H1 (cell line): ENCODE data around the gene BCKDHB. TPM values are rescaled to one million over a fixed set of nuclear protein-coding genes. Genes with fewer than 3 reads are reported as not detected.

Experiments used
- CTCF ChIA-PET: fragments of 300-600 bp; sonication (Branson Sonifier 250); formaldehyde crosslinking; loops from one replicate; lab custom pipeline; 2021; ENCODE audit not compliant: partially characterized antibody; lab: Charles Lee
- POLR2A ChIA-PET: fragments of 300-600 bp; sonication (Branson Sonifier 250); formaldehyde crosslinking; loops from one replicate; lab custom pipeline; 2021; ENCODE audit warnings: inconsistent platforms; ENCODE audit not compliant: partially characterized antibody; lab: Charles Lee
- DNase-seq, 2 experiments: peaks; one replicate each; pipeline versions ENCODE4 v3.0.0 to v3.0.0-alpha.2; 2010 to 2022; ENCODE audit warnings: low spot score in 2 of 2, low read depth in 1 of 2, mixed read lengths in 1 of 2
- FAIRE-seq: peaks from 2 replicates; lab custom pipeline; 2011; peaks lifted over from hg19 to GRCh38; lab: Jason Lieb, UNC
- H2AFZ ChIP-seq: 2 replicates; pipeline ENCODE4 v1.8.1; 2012; ENCODE audit warnings: low read length, inconsistent platforms
- H2AK5ac ChIP-seq: 2 replicates; pipeline ENCODE4 v1.6.1; 2013; ENCODE audit warnings: low read depth, low read length
- H2BK120ac ChIP-seq: replicated peaks from 2 replicates; pipeline ENCODE3; 2013; ENCODE audit warnings: low read depth, low read length, inconsistent platforms
- H2BK12ac ChIP-seq: 2 replicates; pipeline ENCODE4 v1.6.1; 2013; ENCODE audit warnings: low read depth, low read length
- H2BK15ac ChIP-seq: 2 replicates; pipeline ENCODE4 v1.6.1; 2013; ENCODE audit warnings: low read length
- H2BK20ac ChIP-seq: 2 replicates; pipeline ENCODE4 v1.6.1; 2013; ENCODE audit warnings: low read length
- H2BK5ac ChIP-seq: 2 replicates; pipeline ENCODE4 v1.6.1; 2013; ENCODE audit warnings: low read depth, low read length
- H3K14ac ChIP-seq: 2 replicates; pipeline ENCODE4 v1.6.1; 2013; ENCODE audit warnings: inconsistent platforms; ENCODE audit not compliant: insufficient read length
- H3K18ac ChIP-seq: 2 replicates; pipeline ENCODE4 v1.6.1; 2013; ENCODE audit warnings: low read length; ENCODE audit errors: extremely low read depth
- H3K23ac ChIP-seq: 2 replicates; pipeline ENCODE4 v1.6.1; 2013; ENCODE audit warnings: inconsistent platforms; ENCODE audit not compliant: insufficient read length
- H3K23me2 ChIP-seq: 2 replicates; pipeline ENCODE4 v1.6.1; 2013; ENCODE audit warnings: low read depth, low read length
- H3K27ac ChIP-seq: 2 replicates; pipeline ENCODE4 v1.6.1; 2011; ENCODE audit warnings: low read depth, low read length, inconsistent platforms
- H3K27me3 ChIP-seq, 4 experiments: replicated peaks in 1 of 4; 1 replicate in 1 of 4; 2 replicates in 3 of 4; pipeline versions ENCODE4 v1.6.1 to v1.8.1; 2011 to 2013; ENCODE audit warnings: low read length in 3 of 4, mild to moderate bottlenecking in 3 of 4, inconsistent platforms in 2 of 4, mixed read lengths in 2 of 4, moderate library complexity in 1 of 4; ENCODE audit not compliant: control insufficient read depth in 3 of 4, insufficient read depth in 3 of 4; ENCODE audit errors: extremely low read depth in 1 of 4
- H3K36me3 ChIP-seq, 4 experiments: 2 replicates each; pipeline versions ENCODE4 v1.6.1 to v1.8.1; 2011 to 2013; ENCODE audit warnings: mild to moderate bottlenecking in 4 of 4, low read length in 3 of 4, moderate library complexity in 2 of 4, control low read depth in 1 of 4, inconsistent platforms in 1 of 4; ENCODE audit not compliant: insufficient read depth in 4 of 4, control insufficient read depth in 2 of 4
- H3K4ac ChIP-seq: replicated peaks from 2 replicates; pipeline ENCODE3; 2013; ENCODE audit warnings: low read length, low read depth, mixed read lengths, inconsistent platforms; ENCODE audit not compliant: insufficient read length
- H3K4me1 ChIP-seq, 4 experiments: replicated peaks in 1 of 4; 1 replicate in 1 of 4; 2 replicates in 3 of 4; pipeline versions ENCODE4 v1.6.1 to v1.8.1; 2011 to 2013; ENCODE audit warnings: low read length in 3 of 4, inconsistent platforms in 2 of 4, mixed read lengths in 1 of 4; ENCODE audit not compliant: insufficient read depth in 4 of 4, control insufficient read depth in 3 of 4
- H3K4me2 ChIP-seq, 2 experiments: 2 replicates each; pipeline versions ENCODE4 v1.6.1 to v1.8.1; 2011 to 2013; ENCODE audit warnings: low read depth in 2 of 2, low read length in 2 of 2, control low read depth in 1 of 2, inconsistent platforms in 1 of 2, mild to moderate bottlenecking in 1 of 2; ENCODE audit not compliant: insufficient read depth in 1 of 2
- H3K4me3 ChIP-seq, 4 experiments: fragments of 200-600, 300-600 bp in 1 of 4; sonication (generic), shearing (Covaris generic), sonication (Bioruptor Twin) in 1 of 4; 2 replicates each; pipeline versions ENCODE4 v1.5.1 to v1.8.1; 2011 to 2016; ENCODE audit warnings: low read length in 4 of 4, low read depth in 3 of 4, control low read depth in 2 of 4, inconsistent platforms in 2 of 4, mild to moderate bottlenecking in 2 of 4, mixed read lengths in 1 of 4, moderate library complexity in 1 of 4; ENCODE audit not compliant: insufficient read depth in 2 of 4; ENCODE audit errors: extremely low read depth in 1 of 4
- H3K56ac ChIP-seq: replicated peaks from 2 replicates; pipeline ENCODE3; 2013; ENCODE audit warnings: low read depth, mild to moderate bottlenecking, mixed read lengths, low read length, inconsistent platforms; ENCODE audit not compliant: insufficient read length
- H3K79me1 ChIP-seq: 2 replicates; pipeline ENCODE4 v1.6.1; 2013; ENCODE audit warnings: low read depth, low read length, control low read depth
- H3K79me2 ChIP-seq, 2 experiments: 2 replicates each; pipeline versions ENCODE4 v1.6.1 to v1.8.1; 2012 to 2013; ENCODE audit warnings: low read length in 2 of 2, mild to moderate bottlenecking in 2 of 2, inconsistent platforms in 1 of 2; ENCODE audit not compliant: insufficient read depth in 2 of 2, control insufficient read depth in 1 of 2
- H3K9ac ChIP-seq, 4 experiments: replicated peaks in 1 of 4; 1 replicate in 1 of 4; 2 replicates in 3 of 4; pipeline versions ENCODE4 v1.6.1 to v1.8.1; 2011 to 2013; ENCODE audit warnings: low read depth in 3 of 4, low read length in 3 of 4, control low read depth in 2 of 4, mild to moderate bottlenecking in 2 of 4, moderate library complexity in 2 of 4, inconsistent platforms in 1 of 4; ENCODE audit errors: extremely low read depth in 1 of 4
- H3K9me3 ChIP-seq, 2 experiments: 2 replicates each; pipeline versions ENCODE4 v1.6.1 to v1.8.1; 2012 to 2013; ENCODE audit warnings: mild to moderate bottlenecking in 2 of 2, moderate library complexity in 2 of 2, control low read depth in 1 of 2, inconsistent platforms in 1 of 2, low read depth in 1 of 2, low read length in 1 of 2, mixed read lengths in 1 of 2; ENCODE audit not compliant: insufficient read depth in 2 of 2
- H4K20me1 ChIP-seq, 2 experiments: replicated peaks in 1 of 2; 2 replicates each; pipeline versions ENCODE3 to v1.8.1; 2011 to 2013; ENCODE audit warnings: inconsistent platforms in 2 of 2, low read length in 2 of 2, mild to moderate bottlenecking in 1 of 2; ENCODE audit not compliant: insufficient read depth in 2 of 2, control insufficient read depth in 1 of 2
- H4K5ac ChIP-seq: 2 replicates; pipeline ENCODE4 v1.6.1; 2013; ENCODE audit warnings: low read length, low read depth, mixed read lengths, inconsistent platforms; ENCODE audit not compliant: insufficient read length
- H4K8ac ChIP-seq: 2 replicates; pipeline ENCODE4 v1.8.0; 2013; ENCODE audit warnings: mild to moderate bottlenecking, moderate library complexity, low read length, inconsistent platforms; ENCODE audit not compliant: insufficient read depth; ENCODE audit errors: extremely low read depth
- H4K91ac ChIP-seq: replicated peaks from 2 replicates; pipeline ENCODE3; 2013; ENCODE audit warnings: low read length, mixed read lengths, inconsistent platforms; ENCODE audit not compliant: insufficient read length
- CEBPB ChIP-seq: IDR thresholded peaks from 2 replicates; pipeline ENCODE4 v1.6.1; 2012; ENCODE audit warnings: low read depth, low read length
- polyA plus RNA-seq, 7 experiments: library from polyadenylated mRNA; depleted of rRNA in 3 of 7; stranded (reverse) in 5 of 7; unstranded in 2 of 7; fragments of >200 nt in 5 of 7; fragments of 200-250 nt in 2 of 7; gene quantifications; 1 replicate in 5 of 7; 2 replicates in 1 of 7; 4 replicates in 1 of 7; pipeline versions ENCODE4 v1.2.1 to v1.2.3, GENCODE V29; 2011 to 2013; ENCODE audit warnings: missing spikeins in 2 of 7, mixed read lengths in 2 of 7
- total RNA-seq: library from RNA; stranded (reverse); fragmentation: NEBNext Ultra II Directional; extraction: Animal tissue kit (Norgen Biotek cat#: 25700); gene quantifications from 2 replicates; pipeline ENCODE4 v1.2.1, GENCODE V29; 2021

BCKDHB gene
- total and polyA plus RNA-seq, 2 of the 8 experiments (the other 6 are each of a cell fraction or from before 2014, with no cell fraction given) = 22.1 to 30.8 TPM

- Histone ChIP-seq H3K14ac (no peak overlapping the region), H3K18ac (no peak overlapping the region), H4K91ac (no peak overlapping the region), H3K27me3 (no peaks in the 10 kb centered on the region), H2BK120ac (no peak overlapping the region), H4K8ac (no peak overlapping the region), H3K23ac (no peak overlapping the region), H4K5ac (no peak overlapping the region), H2BK15ac (no peak overlapping the region), H2BK5ac (no peak overlapping the region), H3K27ac (no peak overlapping the region), H3K4me3 (no peak overlapping the region), H2BK12ac (no peak overlapping the region), H3K23me2 (no peaks in the 10 kb centered on the region), H3K4me2 (no peak overlapping the region), H3K36me3 (no peaks in the 10 kb centered on the region; a peak in 1 of 8 replicates), H3K9ac (no peak overlapping the region), H3K56ac (no peak overlapping the region), H2AFZ (no peak overlapping the region), H4K20me1 (no peaks in the 10 kb centered on the region), H2AK5ac (no peak overlapping the region), H3K4ac (no peak overlapping the region), H2BK20ac (no peak overlapping the region), H3K9me3 (0 out of 4 replicates have a peak, but pooled peaks cover 0 to under 1% of the 10 kb centered on the region in 2 experiments), H3K79me2 (no peaks in the 10 kb centered on the region), H3K79me1 (no peaks in the 10 kb centered on the region), H3K4me1 (peaks cover 0 to 2% (median 0%) of the 10 kb centered on the region in 4 experiments; a peak in 1 of 7 replicates)
- FAIRE-seq (no peak), DNase-seq (no peak)
- CTCF ChIA-PET = no interaction called here
- TF ChIP-seq CEBPB = no peak
- POLR2A ChIA-PET = no interaction called here
Measured at GRCh38 chr6:80287112-80287511, 180.6 kb downstream of the BCKDHB start.
